Measurements from ENCODE around the gene BORCS8. TPM values are rescaled to one million over a fixed set of nuclear protein-coding genes. Genes with fewer than 3 reads are reported as not detected.

BORCS8 gene
- total RNA-seq, 4 donors from 2014 or later = 4.4 to 15.2 (median 10.9) TPM

DNA sequence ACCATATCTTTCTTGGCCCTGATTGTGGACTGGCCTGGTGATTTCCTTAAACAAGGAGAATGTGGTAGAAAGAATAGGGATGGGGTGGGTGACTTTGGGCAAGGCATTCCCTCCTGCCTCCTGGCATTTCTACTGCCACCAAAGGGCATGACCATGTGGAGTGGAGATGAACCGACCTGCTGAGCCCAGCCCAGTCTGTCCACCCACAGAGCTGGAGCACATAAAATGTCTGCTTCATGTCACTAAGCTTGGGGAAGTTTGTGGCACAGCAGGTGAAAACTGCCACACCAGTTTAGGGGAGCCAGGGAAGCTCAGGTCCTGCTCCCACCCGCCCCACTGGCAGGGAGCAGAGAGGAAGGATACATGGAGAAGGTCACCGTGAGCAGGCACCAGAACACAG lies 60.0 kb downstream of the BORCS8 start:
- intact Hi-C loops (cut with DNase I; ENCODE audit: low total_unique reads) = no loop called here
- no peak for DNase-seq (ENCODE audit: low spot score in 2 of 2)
- H3K4me3 ChIP-seq (ENCODE audit: low read depth, poor library complexity, severe bottlenecking) = no peak overlapping the region
- WGBS, 2 donors = 79 to 88% methylated on average over 3 of the region's 3 CpGs
- TF ChIP-seq, protein P1, sequence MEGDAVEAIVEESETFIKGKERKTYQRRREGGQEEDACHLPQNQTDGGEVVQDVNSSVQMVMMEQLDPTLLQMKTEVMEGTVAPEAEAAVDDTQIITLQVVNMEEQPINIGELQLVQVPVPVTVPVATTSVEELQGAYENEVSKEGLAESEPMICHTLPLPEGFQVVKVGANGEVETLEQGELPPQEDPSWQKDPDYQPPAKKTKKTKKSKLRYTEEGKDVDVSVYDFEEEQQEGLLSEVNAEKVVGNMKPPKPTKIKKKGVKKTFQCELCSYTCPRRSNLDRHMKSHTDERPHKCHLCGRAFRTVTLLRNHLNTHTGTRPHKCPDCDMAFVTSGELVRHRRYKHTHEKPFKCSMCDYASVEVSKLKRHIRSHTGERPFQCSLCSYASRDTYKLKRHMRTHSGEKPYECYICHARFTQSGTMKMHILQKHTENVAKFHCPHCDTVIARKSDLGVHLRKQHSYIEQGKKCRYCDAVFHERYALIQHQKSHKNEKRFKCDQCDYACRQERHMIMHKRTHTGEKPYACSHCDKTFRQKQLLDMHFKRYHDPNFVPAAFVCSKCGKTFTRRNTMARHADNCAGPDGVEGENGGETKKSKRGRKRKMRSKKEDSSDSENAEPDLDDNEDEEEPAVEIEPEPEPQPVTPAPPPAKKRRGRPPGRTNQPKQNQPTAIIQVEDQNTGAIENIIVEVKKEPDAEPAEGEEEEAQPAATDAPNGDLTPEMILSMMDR (IDR thresholded peaks at IDR 0.05) = no peak
- TF ChIP-seq POLR2A (IDR thresholded peaks at IDR 0.05) = no peak

Other genes with a start within 250 kb of the BORCS8 start
- 10 to 100 TPM; 16.2 to 29.8 (median 20.8) TPM for gene SUGP2, start 158.6 kb downstream of the BORCS8 start, total RNA-seq
- 10 to 100 TPM; 11.3 to 41.0 (median 21.9) TPM for gene ARMC6, start 158.5 kb downstream of the BORCS8 start, total RNA-seq
- 10 to 100 TPM in 1 of 4 donors, 1 to 10 TPM in 3; 4.6 to 13.9 (median 7.4) TPM for gene SLC25A42, start 128.2 kb downstream of the BORCS8 start, total RNA-seq
- gene TMEM161A, start 53.7 kb downstream of the BORCS8 start, total RNA-seq = 10 to 100 TPM; 25.7 to 30.1 (median 27.9) TPM
- 1 to 10 TPM in 1 of 4 donors, under 1 TPM in 2, not detected in 1; 0.49 to 2.2 (median 0.84) TPM for gene MEF2B, start 21.9 kb downstream of the BORCS8 start, total RNA-seq
- gene RFXANK, start 106 bp upstream of the BORCS8 start, total RNA-seq = 10 to 100 TPM; 40.1 to 59.0 (median 48.8) TPM
- 10 to 100 TPM; 13.7 to 24.2 (median 22.5) TPM for gene NR2C2AP, start 11.3 kb upstream of the BORCS8 start, total RNA-seq
- gene NCAN, start 19.8 kb upstream of the BORCS8 start, total RNA-seq = not detected
- under 1 TPM in 1 of 4 donors, not detected in 3; 0.20 TPM for gene TM6SF2, start 81.1 kb upstream of the BORCS8 start, total RNA-seq
- 10 to 100 TPM; 16.1 to 40.2 (median 39.0) TPM for gene SUGP1, start 128.4 kb upstream of the BORCS8 start, total RNA-seq
- 100 to 1,000 TPM in 1 of 4 donors, 10 to 100 TPM in 3; 57.5 to 100 (median 69.8) TPM for gene MAU2, start 128.7 kb upstream of the BORCS8 start, total RNA-seq
- 100 to 1,000 TPM in 1 of 4 donors, 10 to 100 TPM in 3; 73.8 to 128 (median 87.7) TPM for gene GATAD2A, start 213.5 kb upstream of the BORCS8 start, total RNA-seq